Measurements from ENCODE around the gene FOXD1. TPM values are rescaled to one million over a fixed set of nuclear protein-coding genes. Genes with fewer than 3 reads are reported as not detected.

Gene FOXD1
- total and polyA plus RNA-seq, 12 donors = 1.1 to 6.5 (median 2.1) TPM

- Histone ChIP-seq H3K4me1 (replicated peaks in 1 of 2) (peaks cover 0 to 10% of the 10 kb centered on the region in 2 donors), H3K9me3 (replicated peaks in 1 of 3) (no peaks in the 10 kb centered on the region), H3K4me3 (peak overlapping the region in 1 of 4 donors; percentile 47), H3K27me3 (peaks cover 85% of the 10 kb centered on the region), H3K27ac (no peak overlapping the region), H3K36me3 (replicated peaks in 1 of 2) (no peaks in the 10 kb centered on the region)
- no peak for TF ChIP-seq POLR2A (IDR thresholded peaks at IDR 0.05)
- TF ChIP-seq, protein P1, sequence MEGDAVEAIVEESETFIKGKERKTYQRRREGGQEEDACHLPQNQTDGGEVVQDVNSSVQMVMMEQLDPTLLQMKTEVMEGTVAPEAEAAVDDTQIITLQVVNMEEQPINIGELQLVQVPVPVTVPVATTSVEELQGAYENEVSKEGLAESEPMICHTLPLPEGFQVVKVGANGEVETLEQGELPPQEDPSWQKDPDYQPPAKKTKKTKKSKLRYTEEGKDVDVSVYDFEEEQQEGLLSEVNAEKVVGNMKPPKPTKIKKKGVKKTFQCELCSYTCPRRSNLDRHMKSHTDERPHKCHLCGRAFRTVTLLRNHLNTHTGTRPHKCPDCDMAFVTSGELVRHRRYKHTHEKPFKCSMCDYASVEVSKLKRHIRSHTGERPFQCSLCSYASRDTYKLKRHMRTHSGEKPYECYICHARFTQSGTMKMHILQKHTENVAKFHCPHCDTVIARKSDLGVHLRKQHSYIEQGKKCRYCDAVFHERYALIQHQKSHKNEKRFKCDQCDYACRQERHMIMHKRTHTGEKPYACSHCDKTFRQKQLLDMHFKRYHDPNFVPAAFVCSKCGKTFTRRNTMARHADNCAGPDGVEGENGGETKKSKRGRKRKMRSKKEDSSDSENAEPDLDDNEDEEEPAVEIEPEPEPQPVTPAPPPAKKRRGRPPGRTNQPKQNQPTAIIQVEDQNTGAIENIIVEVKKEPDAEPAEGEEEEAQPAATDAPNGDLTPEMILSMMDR (IDR thresholded peaks at IDR 0.05) = no peak
- intact Hi-C loops (cut with DNase I) = loop anchor here in 1 of 2 donors (10.0 kb wide), 1 partner anchor 231 kb away; no protein-coding TSS in a partner anchor
- no peak for DNase-seq
- 28 to 32% (median 30%) methylated on average over 7 of the region's 7 CpGs for WGBS, 4 donors
Observed at GRCh38 chr5:73445665-73446630, 2.6 kb downstream of the FOXD1 start.

DNA sequence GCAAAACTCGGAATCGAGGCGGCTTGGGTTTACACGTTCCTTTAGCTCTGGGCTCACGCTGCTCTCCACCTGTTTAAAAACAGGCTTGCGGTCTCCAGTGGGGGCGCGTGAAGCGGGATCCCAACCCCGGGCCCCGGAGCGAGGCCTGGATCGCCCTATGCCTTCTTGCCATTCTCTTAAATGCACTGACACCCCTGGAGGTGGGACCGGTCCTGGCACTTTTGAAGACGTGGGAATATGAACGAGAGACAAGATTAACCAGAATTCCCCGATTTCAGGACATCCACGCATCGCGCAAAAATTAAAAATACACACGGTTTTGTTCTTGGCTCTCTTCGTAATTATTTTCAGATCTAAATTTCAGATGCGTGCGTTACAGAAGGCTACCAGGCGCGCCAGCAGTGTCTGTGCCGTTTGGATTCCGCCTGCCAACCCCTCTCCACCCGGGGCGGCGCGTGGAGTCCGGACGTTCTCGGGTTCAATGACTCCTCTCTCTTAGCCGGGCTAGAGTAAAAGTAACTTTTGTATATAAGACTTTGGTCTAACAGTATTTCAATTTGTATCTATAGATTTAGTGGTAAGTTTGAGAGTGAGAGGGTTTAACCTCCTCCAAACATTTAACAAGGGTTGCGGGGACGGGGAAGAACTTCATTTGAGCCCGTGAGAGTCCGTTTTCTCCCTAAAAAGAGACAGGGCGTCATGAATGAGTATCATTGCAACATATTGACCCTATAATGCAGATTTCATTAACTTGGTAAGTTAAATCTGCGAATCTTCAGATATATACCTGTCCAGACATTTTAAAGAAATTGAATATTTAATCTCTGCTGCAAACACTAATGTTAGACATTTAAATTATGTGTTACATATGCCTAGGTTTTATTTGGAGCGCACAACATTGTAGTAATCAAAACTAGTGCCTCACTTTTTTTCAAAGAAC, 3.8 kb downstream of the FOXD1 start:
- H3K4me1 ChIP-seq (replicated peaks in 1 of 2) = peaks cover 0 to 8% of the 10 kb centered on the region in 2 donors
- peak overlapping the region in 1 of 4 donors; percentile 11 for H3K4me3 ChIP-seq
- H3K27me3 ChIP-seq = peaks cover 82% of the 10 kb centered on the region
- WGBS, 4 donors = 23 to 39% (median 28%) methylated on average over 33 to 43 of the region's 43 CpGs
- H3K9me3 ChIP-seq (replicated peaks in 1 of 3) = no peaks in the 10 kb centered on the region
- no peak overlapping the region for H3K27ac ChIP-seq
- intact Hi-C loops (cut with DNase I) = loop anchor here in 1 of 2 donors (10.0 kb wide), 1 partner anchor 230 kb away; no protein-coding TSS in a partner anchor
- TF ChIP-seq, protein P1 (IDR thresholded peaks at IDR 0.05) = no peak
- no peak for TF ChIP-seq POLR2A (IDR thresholded peaks at IDR 0.05)
- no peak for DNase-seq
- H3K36me3 ChIP-seq (replicated peaks in 1 of 2) = no peaks in the 10 kb centered on the region

DNA sequence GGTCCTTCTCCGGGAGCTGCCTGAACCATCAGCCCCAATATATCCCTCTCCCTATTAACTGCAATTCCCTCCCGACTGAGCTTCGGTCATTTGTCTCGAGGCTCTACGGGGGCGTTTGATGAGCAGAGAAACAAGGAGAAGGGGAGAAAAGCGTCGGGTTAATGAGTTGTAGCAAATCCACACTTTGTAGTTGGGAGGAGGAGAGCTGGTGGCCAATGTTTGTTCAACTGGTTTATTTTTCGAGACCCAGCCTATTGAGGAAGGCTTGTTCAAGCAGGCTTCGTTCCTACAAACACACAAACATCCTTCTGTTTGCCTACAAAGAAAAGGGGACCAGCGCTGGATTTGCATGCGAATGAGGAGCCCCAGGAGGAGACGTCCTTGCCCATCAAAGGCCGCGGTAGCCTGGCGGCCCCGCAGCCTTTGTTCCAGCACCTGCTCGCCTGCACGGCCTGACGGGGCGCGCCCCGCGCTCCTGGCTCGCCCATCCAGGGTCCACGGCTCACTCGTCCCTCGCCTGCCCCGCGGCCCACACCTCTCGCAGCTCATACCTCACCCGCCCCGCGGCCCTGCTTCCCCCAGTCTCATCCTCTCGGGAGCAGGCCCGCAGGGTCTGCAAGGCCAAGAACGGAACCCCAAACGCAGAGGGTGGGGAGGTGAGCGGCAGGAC, 4.6 kb downstream of the FOXD1 start:
- Histone ChIP-seq H3K36me3 (replicated peaks in 1 of 2) (no peaks in the 10 kb centered on the region), H3K4me3 (peak overlapping the region in 1 of 4 donors; percentile 6), H3K9me3 (replicated peaks in 1 of 3) (no peaks in the 10 kb centered on the region), H3K4me1 (replicated peaks in 1 of 2) (peaks cover 0 to 3% of the 10 kb centered on the region in 2 donors), H3K27ac (no peak overlapping the region), H3K27me3 (peaks cover 82% of the 10 kb centered on the region)
- DNase-seq = no peak
- TF ChIP-seq POLR2A (IDR thresholded peaks at IDR 0.05) = no peak
- intact Hi-C loops (cut with DNase I) = loop anchor here in 1 of 2 donors (10.0 kb wide), 1 partner anchor 229 kb away; no protein-coding TSS in a partner anchor
- 18 to 25% (median 22%) methylated on average over 20 to 39 of the region's 39 CpGs for WGBS, 4 donors

DNA sequence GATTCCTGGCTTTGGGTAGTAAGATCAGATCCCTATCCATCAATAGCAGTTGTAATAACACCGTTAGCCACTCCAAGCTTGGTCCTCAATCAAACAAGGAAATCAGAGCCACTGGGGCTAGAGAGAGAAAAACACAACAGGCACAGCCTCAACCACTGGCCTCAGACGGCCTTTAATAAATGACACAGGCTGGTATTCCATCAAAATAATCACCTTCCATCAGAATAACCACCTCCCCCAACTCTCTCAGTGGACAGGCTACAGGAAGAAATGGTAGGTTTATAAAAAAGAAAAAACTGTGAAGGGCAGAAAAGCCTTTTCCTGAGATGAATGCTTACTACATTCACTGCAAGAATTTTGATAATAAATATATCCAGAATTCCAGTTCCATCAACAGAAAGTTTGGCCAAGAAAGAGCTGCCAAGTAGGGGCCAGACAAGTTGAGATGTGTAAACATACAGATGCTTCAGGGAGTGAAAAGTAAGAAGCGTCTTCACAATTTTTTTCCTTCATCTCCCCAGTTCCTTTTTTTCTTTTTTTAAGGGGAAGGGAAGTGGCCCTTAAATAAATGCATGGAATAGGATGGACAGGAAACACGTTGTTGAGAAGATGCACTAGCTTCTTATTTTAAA, 5.5 kb downstream of the FOXD1 start:
- no peak for TF ChIP-seq POLR2A (IDR thresholded peaks at IDR 0.05)
- TF ChIP-seq, protein P1 (IDR thresholded peaks at IDR 0.05) = no peak
- 27 to 41% (median 35%) methylated on average over 4 of the region's 4 CpGs for WGBS, 4 donors
- no peak overlapping the region for H3K27ac ChIP-seq
- DNase-seq = no peak
- no peaks in the 10 kb centered on the region for H3K36me3 ChIP-seq (replicated peaks in 1 of 2)
- H3K4me1 ChIP-seq (replicated peaks in 1 of 2) = no peaks in the 10 kb centered on the region
- peaks cover 85% of the 10 kb centered on the region for H3K27me3 ChIP-seq
- no peaks in the 10 kb centered on the region for H3K9me3 ChIP-seq (replicated peaks in 1 of 3)
- H3K4me3 ChIP-seq = no peak overlapping the region
- intact Hi-C loops (cut with DNase I) = loop anchor here in 1 of 2 donors (10.0 kb wide), 1 partner anchor 228 kb away; no protein-coding TSS in a partner anchor
